Uterus (tissue), 2 donors: Measurements from ENCODE around the gene FAM168A.

Source experiments
- POLR2A ChIP-seq, 2 donors: fragments of 450-650 bp; IDR thresholded peaks; one replicate each; pipeline ENCODE4 v1.6.1; 2016; ENCODE audit warnings: antibody characterized with exemption in 2 of 2, mild to moderate bottlenecking in 1 of 2, moderate library complexity in 1 of 2
- TF ChIP-seq, protein P1 (sequence below), 4 experiments: fragments of 200-600 bp in 2 of 4; fragments of 450-650 bp in 2 of 4; sonication (generic) in 2 of 4; IDR thresholded peaks; one replicate each; pipeline ENCODE4 v1.5.1; 2016 to 2019; ENCODE audit warnings: antibody characterized with exemption in 4 of 4, mild to moderate bottlenecking in 2 of 4, moderate library complexity in 1 of 4

DNA sequence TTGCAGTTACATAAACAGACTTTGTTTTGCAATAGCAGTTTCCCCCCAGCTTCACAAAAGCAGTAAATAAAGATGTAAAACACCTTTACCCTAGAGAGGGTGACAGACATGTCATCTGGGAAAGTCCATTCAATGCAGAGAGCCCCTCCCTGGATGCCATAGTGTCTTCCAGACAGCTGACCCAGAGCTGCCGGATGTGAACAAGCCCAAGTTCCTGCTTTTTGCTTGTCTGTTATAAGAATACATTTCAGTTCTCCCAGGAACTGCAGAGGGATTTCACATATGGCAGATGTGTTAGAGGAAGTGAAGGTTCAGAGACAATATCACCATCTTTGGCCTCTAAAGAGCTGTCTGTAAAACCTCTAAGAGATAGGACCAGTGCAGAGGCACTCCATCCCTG lies 172.8 kb downstream of the FAM168A start:
- TF ChIP-seq, protein P1, sequence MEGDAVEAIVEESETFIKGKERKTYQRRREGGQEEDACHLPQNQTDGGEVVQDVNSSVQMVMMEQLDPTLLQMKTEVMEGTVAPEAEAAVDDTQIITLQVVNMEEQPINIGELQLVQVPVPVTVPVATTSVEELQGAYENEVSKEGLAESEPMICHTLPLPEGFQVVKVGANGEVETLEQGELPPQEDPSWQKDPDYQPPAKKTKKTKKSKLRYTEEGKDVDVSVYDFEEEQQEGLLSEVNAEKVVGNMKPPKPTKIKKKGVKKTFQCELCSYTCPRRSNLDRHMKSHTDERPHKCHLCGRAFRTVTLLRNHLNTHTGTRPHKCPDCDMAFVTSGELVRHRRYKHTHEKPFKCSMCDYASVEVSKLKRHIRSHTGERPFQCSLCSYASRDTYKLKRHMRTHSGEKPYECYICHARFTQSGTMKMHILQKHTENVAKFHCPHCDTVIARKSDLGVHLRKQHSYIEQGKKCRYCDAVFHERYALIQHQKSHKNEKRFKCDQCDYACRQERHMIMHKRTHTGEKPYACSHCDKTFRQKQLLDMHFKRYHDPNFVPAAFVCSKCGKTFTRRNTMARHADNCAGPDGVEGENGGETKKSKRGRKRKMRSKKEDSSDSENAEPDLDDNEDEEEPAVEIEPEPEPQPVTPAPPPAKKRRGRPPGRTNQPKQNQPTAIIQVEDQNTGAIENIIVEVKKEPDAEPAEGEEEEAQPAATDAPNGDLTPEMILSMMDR (IDR thresholded peaks at IDR 0.05), result no peak
- TF ChIP-seq POLR2A (IDR thresholded peaks at IDR 0.05), result no peak
